KOPT-K1 (cell line): ENCODE measurements around the gene ZNF213.
A peak's percentile ranks its signal among the peaks of the same experiment; 100 is the strongest.

ENCODE experiments used
- H3K27ac ChIP-seq: fragments of 200-600 bp; sonication (generic); 2 replicates; pipeline ENCODE4 v1.5.1; 2016; ENCODE audit warnings: antibody characterized with exemption, mild to moderate bottlenecking, low read depth, low read length; ENCODE audit not compliant: poor library complexity, severe bottlenecking
- H3K36me3 ChIP-seq: fragments of 200-600 bp; sonication (generic); 2 replicates; pipeline ENCODE4 v1.5.1; 2017; ENCODE audit warnings: antibody characterized with exemption, mild to moderate bottlenecking, low read length, moderate library complexity; ENCODE audit not compliant: insufficient read depth
- H3K9me3 ChIP-seq: fragments of 200-600 bp; sonication (generic); 2 replicates; pipeline ENCODE4 v1.5.1; 2017; ENCODE audit warnings: antibody characterized with exemption, low read length, mild to moderate bottlenecking; ENCODE audit not compliant: insufficient read depth, poor library complexity, severe bottlenecking

The ZNF213 gene

GRCh38 chr16:3097266-3097665 is 37.6 kb upstream of the ZNF213 start:
- Histone ChIP-seq H3K36me3 (no peaks in the 10 kb centered on the region), H3K27ac (no peak overlapping the region), H3K9me3 (no peaks in the 10 kb centered on the region)

DNA sequence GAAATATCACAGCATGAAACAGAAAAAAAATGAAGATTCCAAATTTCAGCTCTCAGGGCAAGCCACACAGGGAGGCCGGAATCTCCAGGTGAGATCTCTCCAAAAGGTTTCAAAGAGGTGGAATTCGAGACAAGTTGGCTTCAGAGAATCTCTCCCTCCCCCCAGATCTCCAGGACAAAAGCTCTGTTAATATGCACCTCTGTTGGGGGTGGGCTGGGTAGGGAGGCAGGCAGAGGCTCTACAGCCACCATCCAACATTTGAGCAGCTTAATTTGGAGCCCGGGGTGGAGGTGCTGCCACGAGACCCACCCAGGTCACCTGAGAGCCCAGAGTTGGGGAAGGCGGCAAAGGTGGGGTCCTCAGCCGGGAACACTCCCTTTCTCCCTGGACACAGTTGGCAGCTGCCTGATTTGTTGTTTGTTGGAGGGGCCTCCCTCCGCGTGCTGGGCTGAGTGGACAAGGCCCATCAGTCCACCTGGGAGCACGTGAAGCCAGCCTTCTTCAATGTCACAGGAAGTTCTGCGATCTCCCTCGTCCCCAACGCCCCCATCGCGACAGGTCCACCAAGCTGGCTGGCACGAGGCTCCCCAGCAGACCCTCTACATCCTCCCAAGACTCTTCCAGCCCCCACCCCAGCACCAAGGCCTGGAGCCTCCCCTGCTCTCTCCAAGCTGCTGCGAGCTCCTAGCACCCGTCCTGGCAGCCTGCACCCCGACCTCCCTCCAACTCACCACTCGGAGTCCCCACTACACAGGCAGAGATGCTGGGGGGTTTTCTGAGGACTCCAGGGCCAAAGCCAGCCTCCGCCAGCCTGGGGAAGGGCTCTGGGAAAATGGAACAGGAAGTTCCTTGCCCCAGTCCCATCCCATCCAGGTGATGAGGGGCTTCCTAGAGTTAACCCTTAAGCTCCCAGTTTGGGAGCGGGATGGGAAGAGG is 36.1 kb upstream of the ZNF213 start, which contains the start of gene ZSCAN10:
Gene ZSCAN10, minus strand, starts transcription at position 836 of the 936 bp plus-strand sequence. CDS start 6,357 bp downstream, outside the sequence.
- Histone ChIP-seq H3K27ac (peak within 1 kb of the TSS; percentile 45), H3K36me3 (no peaks in the 10 kb centered on the region), H3K9me3 (no peaks in the 10 kb centered on the region)

DNA sequence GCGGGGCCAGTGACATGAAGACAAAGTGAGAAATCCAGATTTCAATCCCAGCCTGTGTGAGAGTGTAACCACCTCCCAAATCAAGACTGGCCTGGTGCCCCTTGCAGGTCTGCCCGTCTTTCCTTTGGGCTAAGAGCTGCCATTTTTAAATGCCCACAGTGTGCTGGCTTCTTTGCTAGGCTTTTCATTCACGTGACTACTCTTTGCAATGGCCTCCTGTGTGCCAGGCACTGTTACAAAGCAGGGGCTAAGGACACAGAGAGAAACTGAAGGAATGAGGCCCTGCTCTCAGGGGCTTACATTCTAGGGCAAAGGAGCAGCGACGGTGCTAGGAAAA is 35.5 kb upstream of the ZNF213 start:
- no peak overlapping the region for H3K27ac ChIP-seq
- H3K9me3 ChIP-seq: no peaks in the 10 kb centered on the region
- no peaks in the 10 kb centered on the region for H3K36me3 ChIP-seq

DNA sequence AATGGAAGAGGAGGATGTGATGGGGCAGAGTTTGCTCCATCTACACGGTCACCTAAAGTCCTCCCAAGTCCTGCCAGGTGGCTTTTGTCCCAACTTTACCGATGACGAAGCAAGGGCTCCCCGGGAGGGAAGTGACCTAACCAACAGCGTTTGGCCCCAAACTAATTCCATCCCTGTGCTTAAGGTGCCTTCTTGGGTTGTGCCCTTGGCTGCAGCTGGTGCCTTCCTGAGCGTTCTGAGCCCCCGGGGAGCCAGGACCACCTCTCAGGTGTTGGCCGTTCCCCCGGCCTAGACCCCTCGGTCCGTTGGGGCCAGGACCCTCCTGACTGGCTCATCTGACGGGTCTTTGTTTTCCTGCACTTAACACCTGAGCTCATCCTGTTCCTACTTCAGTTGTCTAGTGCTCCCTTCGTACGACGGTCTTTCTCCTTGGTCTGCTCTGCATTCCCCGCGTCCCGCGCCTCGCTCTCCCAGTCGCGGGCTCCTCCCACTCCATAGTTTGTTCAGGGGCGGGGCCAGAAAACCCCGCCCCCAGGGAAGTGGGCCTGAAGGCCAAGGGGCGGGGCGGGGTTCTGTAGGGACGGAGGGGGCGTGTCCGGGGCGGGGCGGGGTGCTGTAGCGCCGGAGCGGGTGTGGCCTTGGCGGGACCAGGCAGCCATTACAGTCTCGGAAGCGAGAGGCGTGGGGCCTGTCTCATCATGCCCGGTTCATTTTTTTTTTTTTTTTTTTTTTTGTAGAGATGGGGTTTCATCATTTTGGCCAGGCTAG is 34.9 kb upstream of the ZNF213 start:
- peak overlapping the region; percentile 45 for H3K27ac ChIP-seq
- H3K36me3 ChIP-seq: no peaks in the 10 kb centered on the region
- no peaks in the 10 kb centered on the region for H3K9me3 ChIP-seq

DNA sequence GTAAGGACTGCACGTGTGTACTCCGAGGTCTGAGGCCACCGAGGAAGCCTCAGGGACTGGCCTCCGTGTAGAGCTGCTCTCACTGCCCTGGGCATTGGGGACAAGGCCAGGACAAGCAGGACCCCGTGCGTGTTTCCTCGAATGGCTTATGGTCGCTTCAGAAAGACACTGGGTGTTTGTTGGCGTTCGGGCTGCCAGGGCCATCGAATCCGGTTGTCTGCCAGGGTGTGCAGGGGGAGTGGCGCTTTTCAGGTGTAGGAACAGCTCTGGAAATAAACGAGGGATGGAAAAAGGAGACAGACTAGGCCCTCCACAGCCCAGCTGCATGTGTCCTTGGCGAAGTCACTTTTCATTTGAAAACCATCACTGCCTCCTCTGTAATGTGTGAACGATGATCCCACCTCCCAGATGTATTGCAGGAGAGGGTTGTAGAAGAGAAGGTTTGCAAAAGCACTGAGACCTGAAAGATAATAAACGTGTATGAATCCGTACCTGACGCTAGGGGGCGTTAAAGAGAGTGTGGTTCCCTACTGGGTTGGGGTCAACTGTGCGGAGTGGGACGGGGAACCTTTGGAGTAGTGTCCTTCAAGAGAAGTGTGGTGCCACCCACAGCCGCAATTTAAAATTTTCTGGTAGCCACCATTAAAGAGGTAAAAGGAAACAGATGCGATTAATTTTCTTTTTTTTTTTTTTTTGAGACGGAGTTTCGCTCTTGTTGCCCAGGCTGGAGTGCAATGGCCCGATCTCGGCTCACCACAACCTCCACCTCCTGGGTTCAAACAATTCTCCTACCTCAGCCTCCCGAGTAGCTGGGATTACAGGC is 33.6 kb upstream of the ZNF213 start:
- peak overlapping the region; percentile 41 for H3K27ac ChIP-seq
- no peaks in the 10 kb centered on the region for H3K9me3 ChIP-seq
- H3K36me3 ChIP-seq: no peaks in the 10 kb centered on the region

GRCh38 chr16:3101841-3102470 is 32.9 kb upstream of the ZNF213 start:
- no peaks in the 10 kb centered on the region for H3K9me3 ChIP-seq
- H3K27ac ChIP-seq: peak overlapping the region; percentile 16

DNA sequence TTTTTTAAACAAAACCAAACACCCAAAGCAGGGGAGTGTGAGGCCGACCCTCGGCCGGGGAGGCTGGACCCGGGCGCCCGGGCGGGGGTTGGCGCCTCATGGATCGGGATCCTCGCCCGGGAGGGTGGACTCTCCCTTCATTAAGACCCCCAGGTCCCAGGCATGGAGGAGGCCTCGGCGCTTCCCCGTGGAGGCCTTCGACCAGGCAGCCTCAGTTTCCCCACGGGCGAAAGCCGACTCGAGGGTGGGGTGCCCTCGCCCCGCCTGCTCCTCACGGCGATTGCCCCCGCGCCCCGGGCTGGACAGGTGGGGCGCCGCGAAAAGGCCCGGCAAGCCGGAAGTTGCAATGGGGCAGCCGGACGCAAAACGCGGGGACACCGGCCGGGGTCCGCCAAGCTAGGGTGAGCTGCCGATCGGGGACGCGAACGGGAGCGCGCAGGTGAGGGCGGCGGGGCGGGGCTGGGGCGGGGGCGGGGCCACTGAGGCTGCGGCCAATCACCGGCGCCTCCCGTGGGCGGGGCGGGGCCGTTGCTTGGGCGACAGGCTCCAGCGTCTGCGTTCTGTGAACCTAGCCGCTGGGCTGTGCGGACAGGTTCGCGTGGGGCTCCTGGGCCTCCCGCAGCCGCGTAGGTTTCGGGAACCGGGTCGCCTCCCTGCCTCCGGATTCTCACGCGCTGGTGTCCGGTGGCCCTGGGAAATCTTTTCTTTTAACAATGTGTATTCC is 28.5 kb upstream of the ZNF213 start:
- H3K36me3 ChIP-seq: no peaks in the 10 kb centered on the region
- H3K9me3 ChIP-seq: no peaks in the 10 kb centered on the region
- H3K27ac ChIP-seq: peak overlapping the region; percentile 75

More at GRCh38 chr16:3101841-3102470, 32.9 kb upstream of the ZNF213 start:
- no peaks in the 10 kb centered on the region for H3K36me3 ChIP-seq

GRCh38 chr16:3112058-3112880 is 22.6 kb upstream of the ZNF213 start, which contains the start of gene ZNF205:
Gene ZNF205 (plus strand): TSS chr16:3112586. CDS start chr16:3113431, 845 bp downstream.
- no peak within 1 kb of the TSS for H3K27ac ChIP-seq
- H3K9me3 ChIP-seq: no peaks in the 10 kb centered on the region

GRCh38 chr16:3112881-3113574 is 21.8 kb upstream of the ZNF213 start:
- H3K36me3 ChIP-seq: no peaks in the 10 kb centered on the region
- H3K9me3 ChIP-seq: no peaks in the 10 kb centered on the region
- no peak overlapping the region for H3K27ac ChIP-seq

More at GRCh38 chr16:3112058-3112880, 22.6 kb upstream of the ZNF213 start, which contains the start of gene ZNF205:
- no peaks in the 10 kb centered on the region for H3K36me3 ChIP-seq

DNA sequence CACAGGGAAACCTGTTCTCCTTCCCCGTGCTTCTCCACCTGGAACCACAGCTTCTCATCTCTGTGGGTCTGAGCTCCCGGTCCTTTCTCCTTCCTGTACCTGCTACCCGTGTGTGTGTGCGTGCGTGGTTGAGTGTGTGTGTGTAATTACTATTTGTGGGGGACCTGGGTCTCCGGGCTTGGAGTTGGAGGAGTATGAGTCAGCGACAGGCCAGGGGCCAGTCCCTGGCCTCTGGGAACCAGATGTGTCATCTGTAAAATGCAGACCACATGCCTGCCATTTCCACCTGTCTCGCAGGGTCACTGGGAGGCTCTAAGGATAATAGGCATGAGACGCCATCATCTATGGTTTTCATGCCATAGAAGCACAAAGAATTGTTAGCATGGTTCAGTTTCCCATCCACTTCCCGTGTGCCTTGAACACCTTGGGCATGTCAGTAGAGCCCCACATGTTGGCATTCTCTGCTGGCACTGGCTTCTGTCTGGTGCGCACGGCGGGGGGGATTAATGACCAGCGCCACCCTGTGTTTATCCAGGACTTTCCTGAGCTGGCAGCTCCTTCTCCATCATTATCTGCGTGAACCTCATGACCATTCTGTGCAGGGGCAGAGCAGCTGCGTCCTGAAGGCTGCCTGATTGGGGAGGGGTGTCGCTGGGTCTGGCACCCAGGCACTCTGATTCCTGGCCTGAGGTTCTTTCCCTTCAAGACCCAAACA is 20.9 kb upstream of the ZNF213 start:
- Histone ChIP-seq H3K36me3 (no peaks in the 10 kb centered on the region), H3K27ac (no peak overlapping the region), H3K9me3 (no peaks in the 10 kb centered on the region)

- Histone ChIP-seq H3K36me3 (no peaks in the 10 kb centered on the region), H3K27ac (no peak overlapping the region), H3K9me3 (no peaks in the 10 kb centered on the region)
Measured at GRCh38 chr16:3115003-3115402, 19.8 kb upstream of the ZNF213 start.

- H3K27ac ChIP-seq: no peak overlapping the region
- no peaks in the 10 kb centered on the region for H3K9me3 ChIP-seq
- H3K36me3 ChIP-seq: no peaks in the 10 kb centered on the region
Measured at GRCh38 chr16:3115561-3115960, 19.3 kb upstream of the ZNF213 start.
